Right lobe of liver (tissue), 4 donors: Measurements from ENCODE around the gene COL11A2.

Experiments used
- CTCF ChIP-seq, 4 donors: fragments of 200-600 bp in 3 of 4; fragments of 450-650 bp in 1 of 4; IDR thresholded peaks; one replicate each; pipeline versions ENCODE4 v1.5.1 to v1.8.0; 2016 to 2022; ENCODE audit warnings: antibody characterized with exemption in 4 of 4, mild to moderate bottlenecking in 2 of 4
- POLR2A ChIP-seq: fragments of 450-650 bp; IDR thresholded peaks from one replicate; pipeline ENCODE4 v1.6.1; 2017; ENCODE audit warnings: antibody characterized with exemption, mild to moderate bottlenecking
- donor health status: DM: no; HTN: no; CAD: no.
- donor health status: DM: no; HTN: no; CAD: no.
- donor health status: DM: no; HTN: yes; CAD: no.

- TF ChIP-seq POLR2A (no peak), CTCF (IDR thresholded peaks at IDR 0.05) (no peak)
Observed at GRCh38 chr6:33198853-33199436, 6.7 kb upstream of the COL11A2 start.
